Left cardiac atrium (tissue), 4 donors: Measurements from ENCODE around the gene SPRED3. TPM values are rescaled to one million over a fixed set of nuclear protein-coding genes. Genes with fewer than 3 reads are reported as not detected.
"Not testable (repeated sequence)": the region's sequence is repeated elsewhere in the genome, so short reads cannot be mapped to it uniquely, and the experiment has no call there.

ENCODE experiments used
- ATAC-seq, 2 donors: fragments of 200-7000 bp; cut with Tn5 transposase; one replicate each; pipeline ENCODE4 v1.9.1; 2020; ENCODE audit warnings: mild to moderate bottlenecking in 2 of 2, moderate library complexity in 2 of 2
- DNase-seq: peaks from one replicate; pipeline ENCODE4 v3.0.0-alpha.2; 2020
- intact Hi-C, 2 donors: fragments of 100-400 bp; cut with DNase I; formaldehyde crosslinking; loops; one replicate each; pipeline versions ENCODE4 v1.14.1 to v1.15.1; 2022 to 2023
- total RNA-seq, 2 donors: library from RNA; stranded (reverse); fragmentation: NEBNext Ultra II Directional; extraction: Animal tissue kit (Norgen Biotek cat#: 25700); gene quantifications; one replicate each; pipeline ENCODE4 v1.2.1, GENCODE V29; 2021
- donor health status: DM: no; HTN: yes; CAD: no.
- donor health status: DM: no; HTN: yes; CAD: no; lungs with severe emphysema.
- donor health status: DM: yes; HTN: yes; CAD: no.
- donor health status: Dilated cardiomyopathy.

Gene SPRED3
- total RNA-seq, 2 donors from 2014 or later = 0.24 to 3.2 TPM

- intact Hi-C loops, DNase-seq, ATAC-seq: not testable (repeated sequence)
These were observed 21.9 kb downstream of the SPRED3 start for GRCh38 chr19:38410407-38410806.

- ATAC-seq (no peak), DNase-seq (no peak)
- intact Hi-C loops = no loop called here
These were observed 22.7 kb downstream of the SPRED3 start for GRCh38 chr19:38411041-38411712.

GRCh38 chr19:38411898-38412297, 23.4 kb downstream of the SPRED3 start:
- ATAC-seq, intact Hi-C loops, DNase-seq: not testable (repeated sequence)

- ATAC-seq = no peak
- intact Hi-C loops = no loop called here
These were observed 24.0 kb downstream of the SPRED3 start for GRCh38 chr19:38412491-38412890.

GRCh38 chr19:38412961-38413360, 24.5 kb downstream of the SPRED3 start:
- ATAC-seq = no peak
- DNase-seq = no peak
- intact Hi-C loops = no loop called here

More at GRCh38 chr19:38412491-38412890, 24.0 kb downstream of the SPRED3 start:
- DNase-seq = no peak

GRCh38 chr19:38413416-38413815, 24.9 kb downstream of the SPRED3 start:
- DNase-seq (no peak), ATAC-seq (no peak)
- intact Hi-C loops = no loop called here

- no peak for DNase-seq
- ATAC-seq = no peak
- intact Hi-C loops = no loop called here
These were observed 28.6 kb downstream of the SPRED3 start for GRCh38 chr19:38417146-38417543.

- ATAC-seq (peak; percentile 91 to 92), DNase-seq (peak; percentile 72)
- intact Hi-C loops = no loop called here
These were observed 29.3 kb downstream of the SPRED3 start for GRCh38 chr19:38417544-38418506.

GRCh38 chr19:38420935-38421334, 32.4 kb downstream of the SPRED3 start:
- ATAC-seq (no peak), DNase-seq (no peak)
- intact Hi-C loops = no loop called here

- ATAC-seq (no peak), DNase-seq (no peak)
- intact Hi-C loops = no loop called here
These were observed 33.4 kb downstream of the SPRED3 start for GRCh38 chr19:38421856-38422255.

GRCh38 chr19:38422438-38422837, 33.9 kb downstream of the SPRED3 start:
- intact Hi-C loops = no loop called here
- ATAC-seq = no peak

GRCh38 chr19:38424272-38424671, 35.8 kb downstream of the SPRED3 start:
- DNase-seq = no peak
- intact Hi-C loops = no loop called here
- ATAC-seq = no peak

More at GRCh38 chr19:38422438-38422837, 33.9 kb downstream of the SPRED3 start:
- DNase-seq = no peak

- DNase-seq = no peak
- intact Hi-C loops = no loop called here
- peak in 1 of 2 donors; percentile 17 for ATAC-seq
These were observed 36.8 kb downstream of the SPRED3 start for GRCh38 chr19:38425222-38425809.

GRCh38 chr19:38425810-38426466, 37.4 kb downstream of the SPRED3 start, which contains the start of gene RASGRP4:
Gene RASGRP4 (minus strand): TSS chr19:38426219. CDS start chr19:38426091, 128 bp downstream.
- peak; percentile 38 for DNase-seq
- intact Hi-C loops = no loop called here

GRCh38 chr19:38427035-38427677, 38.7 kb downstream of the SPRED3 start:
- DNase-seq, ATAC-seq, intact Hi-C loops: not testable (repeated sequence)

More at GRCh38 chr19:38425810-38426466, 37.4 kb downstream of the SPRED3 start, which contains the start of gene RASGRP4:
- peak in 1 of 2 donors; percentile 72 for ATAC-seq

GRCh38 chr19:38429055-38429810, 40.7 kb downstream of the SPRED3 start:
- intact Hi-C loops = no loop called here
- DNase-seq = no peak
- no peak for ATAC-seq

GRCh38 chr19:38429811-38430156, 41.3 kb downstream of the SPRED3 start:
- ATAC-seq = no peak

GRCh38 chr19:38430931-38431330, 42.4 kb downstream of the SPRED3 start:
- DNase-seq (no peak), ATAC-seq (no peak)
- intact Hi-C loops = no loop called here

More at GRCh38 chr19:38429811-38430156, 41.3 kb downstream of the SPRED3 start:
- DNase-seq = no peak
- intact Hi-C loops = no loop called here
